Activated CD4-positive, alpha-beta memory T cell treated with anti-CD3 and anti-CD28 coated beads for 36 hours (primary cell): ENCODE results near the gene XXYLT1. TPM values are rescaled to one million over a fixed set of nuclear protein-coding genes. Genes with fewer than 3 reads are reported as not detected.
A peak's percentile ranks its signal among the peaks of the same experiment; 100 is the strongest.
"Not testable (repeated sequence)": the region's sequence is repeated elsewhere in the genome, so short reads cannot be mapped to it uniquely, and the experiment has no call there.

ENCODE experiments used
- CTCF ChIA-PET: fragments of 350-600 bp; sonication (Branson Sonifier 250); formaldehyde crosslinking; loops from one replicate; lab custom pipeline; 2021; ENCODE audit warnings: antibody characterized with exemption, inconsistent platforms; lab: Charles Lee
- POLR2A ChIA-PET: fragments of 350-600 bp; sonication (Branson Sonifier 250); formaldehyde crosslinking; loops from one replicate; lab custom pipeline; 2021; ENCODE audit warnings: antibody characterized with exemption; lab: Charles Lee
- DNase-seq: peaks from one replicate; pipeline ENCODE4 v3.0.0-alpha.2; 2020
- H3K27ac Mint-ChIP-seq: one replicate; pipeline ENCODE4 v1.8.0; 2021; ENCODE audit warnings: mixed read lengths
- H3K27me3 Mint-ChIP-seq: one replicate; pipeline ENCODE4 v1.8.0; 2021; ENCODE audit warnings: mixed read lengths
- H3K36me3 Mint-ChIP-seq: one replicate; pipeline ENCODE4 v1.8.0; 2021; ENCODE audit warnings: mixed read lengths
- H3K4me1 Mint-ChIP-seq: one replicate; pipeline ENCODE4 v1.8.0; 2021; ENCODE audit warnings: low read depth, mixed read lengths
- H3K4me3 Mint-ChIP-seq: one replicate; pipeline ENCODE4 v1.8.0; 2021; ENCODE audit warnings: mild to moderate bottlenecking, mixed read lengths
- H3K9me3 Mint-ChIP-seq: one replicate; pipeline ENCODE4 v1.8.0; 2021; ENCODE audit warnings: mixed read lengths
- intact Hi-C: fragments of 100-400 bp; cut with micrococcal nuclease; formaldehyde crosslinking; loops from one replicate; pipeline ENCODE4 v1.15.1; 2023
- total RNA-seq, 2 experiments: library from RNA; stranded (reverse); gene quantifications; one replicate each; pipeline ENCODE4 v1.2.3, GENCODE V29; 2021

Gene XXYLT1, protein sequence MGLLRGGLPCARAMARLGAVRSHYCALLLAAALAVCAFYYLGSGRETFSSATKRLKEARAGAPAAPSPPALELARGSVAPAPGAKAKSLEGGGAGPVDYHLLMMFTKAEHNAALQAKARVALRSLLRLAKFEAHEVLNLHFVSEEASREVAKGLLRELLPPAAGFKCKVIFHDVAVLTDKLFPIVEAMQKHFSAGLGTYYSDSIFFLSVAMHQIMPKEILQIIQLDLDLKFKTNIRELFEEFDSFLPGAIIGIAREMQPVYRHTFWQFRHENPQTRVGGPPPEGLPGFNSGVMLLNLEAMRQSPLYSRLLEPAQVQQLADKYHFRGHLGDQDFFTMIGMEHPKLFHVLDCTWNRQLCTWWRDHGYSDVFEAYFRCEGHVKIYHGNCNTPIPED
- 1 to 10 TPM; 3.3 to 4.4 TPM for total RNA-seq

DNA sequence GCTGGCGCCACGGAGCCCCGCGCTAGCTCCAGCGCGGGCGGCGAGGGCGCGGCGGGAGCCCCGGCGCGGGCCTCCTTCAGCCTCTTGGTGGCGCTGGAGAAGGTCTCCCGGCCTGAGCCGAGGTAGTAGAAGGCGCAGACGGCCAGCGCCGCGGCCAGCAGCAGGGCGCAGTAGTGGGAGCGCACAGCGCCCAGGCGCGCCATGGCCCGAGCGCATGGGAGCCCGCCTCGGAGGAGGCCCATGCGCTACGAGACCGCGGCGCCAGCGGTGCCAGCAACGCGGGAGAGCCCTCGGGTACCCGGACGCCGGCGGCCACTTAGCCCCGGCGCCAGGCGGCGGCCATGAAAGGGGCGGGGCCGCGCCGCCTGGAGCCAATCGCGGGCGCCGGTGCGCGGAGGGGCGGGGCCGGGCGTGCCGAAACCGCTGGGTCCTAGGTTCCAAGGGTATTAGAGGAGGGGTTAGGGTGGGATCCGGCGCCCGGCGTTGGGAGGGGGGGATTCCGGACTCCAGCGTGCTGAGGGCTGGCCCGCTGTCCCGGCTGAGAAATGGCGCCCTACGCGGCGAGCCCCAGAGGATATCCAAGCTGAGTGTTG lies at the start of gene XXYLT1:
Gene XXYLT1 (minus strand): TSS at position 343 of the 593 bp plus-strand sequence. CDS start 101 bp downstream, at position 242.
- Mint-ChIP-seq H3K27ac (peak within 1 kb of the TSS; percentile 75), H3K36me3 (no peaks in the 10 kb centered on the region), H3K4me3 (peak within 1 kb of the TSS; percentile 81), H3K9me3 (no peaks in the 10 kb centered on the region), H3K27me3 (no peaks in the 10 kb centered on the region), H3K4me1 (peaks cover 21% of the 10 kb centered on the region)
- DNase-seq, result peak; percentile 90
- intact Hi-C loops, result loop anchor here (1.0 to 5.0 kb wide), 8 partner anchors 11 to 580 kb away; partner anchors contain the start of genes ACAP2 and PPP1R2
- POLR2A ChIA-PET, result interaction anchor here (0.6 to 3.1 kb wide), 16 partner anchors 12 to 588 kb away, joined by 3 to 22 read pairs (median 4); partner anchors contain the start of genes ACAP2, FAM43A and PPP1R2
- CTCF ChIA-PET, result interaction anchor here (0.5 to 8.9 kb wide), 72 partner anchors 9 to 786 kb away, joined by 3 to 277 read pairs (median 5); partner anchors contain the start of genes ACAP2, LSG1, PPP1R2 and TNK2

GRCh38 chr3:195319060-195319459 lies 48.1 kb upstream of the XXYLT1 start:
- H3K27me3 Mint-ChIP-seq, result no peaks in the 10 kb centered on the region
- intact Hi-C loops, result no loop called here
- DNase-seq, result no peak
- peaks cover 20% of the 10 kb centered on the region for H3K9me3 Mint-ChIP-seq
- POLR2A ChIA-PET, result no interaction called here
- CTCF ChIA-PET, result no interaction called here
- H3K36me3 Mint-ChIP-seq, result peaks cover 37% of the 10 kb centered on the region
- no peak overlapping the region for H3K27ac Mint-ChIP-seq
- H3K4me1 Mint-ChIP-seq, result peaks cover 8% of the 10 kb centered on the region
- no peak overlapping the region for H3K4me3 Mint-ChIP-seq

GRCh38 chr3:195312714-195313113 lies 41.8 kb upstream of the XXYLT1 start:
- no peaks in the 10 kb centered on the region for H3K9me3 Mint-ChIP-seq
- DNase-seq, result no peak
- no peak overlapping the region for H3K4me3 Mint-ChIP-seq
- ChIA-PET POLR2A (no interaction called here), CTCF (no interaction called here)
- no peak overlapping the region for H3K27ac Mint-ChIP-seq
- intact Hi-C loops, result no loop called here
- H3K36me3 Mint-ChIP-seq, result peaks cover 2% of the 10 kb centered on the region
- H3K4me1 Mint-ChIP-seq, result no peaks in the 10 kb centered on the region
- no peaks in the 10 kb centered on the region for H3K27me3 Mint-ChIP-seq

GRCh38 chr3:195307711-195308110 lies 36.8 kb upstream of the XXYLT1 start:
- H3K36me3 Mint-ChIP-seq, result peaks cover under 1% of the 10 kb centered on the region
- no peaks in the 10 kb centered on the region for H3K27me3 Mint-ChIP-seq
- CTCF ChIA-PET, result interaction anchor here (1.0 to 1.2 kb wide), 2 partner anchors 37 to 201 kb away, joined by 3 read pairs; no protein-coding TSS in a partner anchor
- POLR2A ChIA-PET, result no interaction called here
- no peaks in the 10 kb centered on the region for H3K4me1 Mint-ChIP-seq
- intact Hi-C loops, result no loop called here
- H3K9me3 Mint-ChIP-seq, result no peaks in the 10 kb centered on the region
- no peak overlapping the region for H3K4me3 Mint-ChIP-seq
- no peak overlapping the region for H3K27ac Mint-ChIP-seq
- DNase-seq, result no peak

DNA sequence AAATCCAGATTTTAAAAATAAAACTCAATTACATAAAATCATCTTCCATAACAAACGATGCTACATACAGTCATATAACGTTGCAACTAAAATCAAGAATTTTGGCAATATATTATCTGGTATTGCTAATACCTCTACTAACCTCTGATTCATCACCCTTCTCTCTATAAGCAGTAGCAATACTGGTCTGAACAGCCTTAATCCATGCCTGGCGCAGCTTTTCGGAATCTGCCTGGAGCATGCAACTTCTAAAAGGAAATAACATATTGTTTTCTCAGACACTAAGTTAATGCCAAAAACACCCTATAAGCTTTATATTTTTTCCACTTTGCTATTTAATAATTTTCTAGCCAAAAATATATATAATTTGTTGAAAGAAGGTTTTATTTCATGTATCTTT lies 35.4 kb upstream of the XXYLT1 start:
- Mint-ChIP-seq H3K4me1 (no peaks in the 10 kb centered on the region), H3K27ac (no peak overlapping the region), H3K27me3 (no peaks in the 10 kb centered on the region), H3K36me3 (peaks cover 5% of the 10 kb centered on the region), H3K4me3 (no peak overlapping the region), H3K9me3 (no peaks in the 10 kb centered on the region)
- POLR2A ChIA-PET, result no interaction called here
- CTCF ChIA-PET, result interaction anchor here (2.0 kb wide), 1 partner anchor 35 kb away, joined by 8 read pairs; the partner anchor contains the start of gene XXYLT1
- DNase-seq, result no peak
- intact Hi-C loops, result no loop called here

GRCh38 chr3:195302431-195302830 lies 31.5 kb upstream of the XXYLT1 start:
- POLR2A ChIA-PET, result interaction anchor here (1.2 kb wide), 1 partner anchor 232 kb away, joined by 3 read pairs; no protein-coding TSS in a partner anchor
- H3K27me3 Mint-ChIP-seq, result no peaks in the 10 kb centered on the region
- no peak overlapping the region for H3K27ac Mint-ChIP-seq
- H3K4me3 Mint-ChIP-seq, result no peak overlapping the region
- intact Hi-C loops, result no loop called here
- peaks cover 6% of the 10 kb centered on the region for H3K36me3 Mint-ChIP-seq
- no peaks in the 10 kb centered on the region for H3K9me3 Mint-ChIP-seq
- no peaks in the 10 kb centered on the region for H3K4me1 Mint-ChIP-seq
- DNase-seq, result no peak
- CTCF ChIA-PET, result interaction anchor here (1.3 to 1.9 kb wide), 2 partner anchors 31 to 220 kb away, joined by 5 read pairs; partner anchors contain the start of gene XXYLT1

GRCh38 chr3:195297446-195297845 lies 26.5 kb upstream of the XXYLT1 start:
- no peaks in the 10 kb centered on the region for H3K27me3 Mint-ChIP-seq
- intact Hi-C loops, result no loop called here
- peaks cover 8% of the 10 kb centered on the region for H3K36me3 Mint-ChIP-seq
- ChIA-PET POLR2A (no interaction called here), CTCF (no interaction called here)
- no peaks in the 10 kb centered on the region for H3K9me3 Mint-ChIP-seq
- H3K4me1 Mint-ChIP-seq, result no peaks in the 10 kb centered on the region
- H3K4me3 Mint-ChIP-seq, result no peak overlapping the region
- no peak for DNase-seq
- no peak overlapping the region for H3K27ac Mint-ChIP-seq

DNA sequence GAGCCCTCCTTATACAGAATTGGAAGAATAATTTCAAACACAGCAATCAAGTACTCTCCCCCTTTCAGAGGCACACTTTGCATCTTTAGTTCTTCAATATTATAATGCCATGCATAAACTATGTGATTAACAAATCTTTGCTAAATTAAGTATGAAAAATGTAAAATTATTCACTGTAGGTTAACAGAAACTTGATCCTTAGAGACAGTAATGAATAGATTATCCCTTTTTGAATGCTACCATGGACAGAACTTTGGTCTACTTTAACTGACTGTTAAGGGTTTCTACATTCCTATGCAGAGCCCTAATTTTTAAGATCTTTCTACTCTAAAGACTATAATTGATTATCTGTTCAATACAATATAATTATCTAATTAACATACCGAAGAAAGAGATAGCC lies 25.7 kb upstream of the XXYLT1 start:
- ChIA-PET CTCF (no interaction called here), POLR2A (no interaction called here)
- intact Hi-C loops, result no loop called here
- no peaks in the 10 kb centered on the region for H3K4me1 Mint-ChIP-seq
- no peaks in the 10 kb centered on the region for H3K9me3 Mint-ChIP-seq
- peaks cover 9% of the 10 kb centered on the region for H3K36me3 Mint-ChIP-seq
- DNase-seq, result no peak
- H3K27me3 Mint-ChIP-seq, result no peaks in the 10 kb centered on the region
- H3K27ac Mint-ChIP-seq, result no peak overlapping the region
- no peak overlapping the region for H3K4me3 Mint-ChIP-seq

GRCh38 chr3:195291121-195291520 lies 20.2 kb upstream of the XXYLT1 start:
- Mint-ChIP-seq H3K36me3 (peaks cover 9% of the 10 kb centered on the region), H3K27me3 (no peaks in the 10 kb centered on the region), H3K4me3 (no peak overlapping the region), H3K27ac (no peak overlapping the region), H3K4me1 (no peaks in the 10 kb centered on the region), H3K9me3 (no peaks in the 10 kb centered on the region)
- ChIA-PET CTCF (no interaction called here), POLR2A (no interaction called here)
- intact Hi-C loops, result no loop called here
- no peak for DNase-seq

DNA sequence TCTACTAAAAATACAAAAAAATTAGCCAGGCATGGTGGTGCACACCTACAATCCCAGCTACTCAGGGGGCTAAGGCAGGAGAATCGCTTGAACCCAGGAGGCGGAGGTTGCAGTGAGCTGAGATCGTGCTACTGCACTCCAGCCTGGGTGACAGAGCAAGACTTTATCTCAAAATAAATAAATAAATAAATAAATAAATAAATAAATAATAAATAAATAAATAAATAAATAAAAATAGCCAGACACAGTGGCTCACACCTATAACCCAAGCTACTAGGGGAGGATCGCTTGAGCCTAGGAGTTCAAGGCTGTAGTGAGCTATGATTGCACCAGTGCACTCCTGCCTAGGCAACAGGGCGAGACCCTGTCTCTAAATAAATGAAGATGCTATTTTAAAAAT lies 19.7 kb upstream of the XXYLT1 start:
- H3K27ac Mint-ChIP-seq, DNase-seq, H3K4me1 Mint-ChIP-seq, H3K4me3 Mint-ChIP-seq, POLR2A ChIA-PET, H3K9me3 Mint-ChIP-seq, H3K27me3 Mint-ChIP-seq, CTCF ChIA-PET, intact Hi-C loops: not testable (repeated sequence)
- peaks cover 11% of the 10 kb centered on the region for H3K36me3 Mint-ChIP-seq

- Mint-ChIP-seq H3K36me3 (peaks cover 10% of the 10 kb centered on the region), H3K27ac (no peak overlapping the region), H3K27me3 (no peaks in the 10 kb centered on the region), H3K9me3 (no peaks in the 10 kb centered on the region), H3K4me1 (peaks cover 11% of the 10 kb centered on the region), H3K4me3 (no peak overlapping the region)
- no peak for DNase-seq
- ChIA-PET CTCF (interaction anchor here (0.6 to 1.9 kb wide), 4 partner anchors 13 to 236 kb away, joined by 3 to 6 read pairs (median 4); partner anchors contain the start of gene XXYLT1), POLR2A (no interaction called here)
- intact Hi-C loops, result no loop called here
Observed at GRCh38 chr3:195286115-195286872, 15.3 kb upstream of the XXYLT1 start.
